IMR-90 (cell line): Measurements from ENCODE around the gene PLA2G4A. TPM values are rescaled to one million over a fixed set of nuclear protein-coding genes. Genes with fewer than 3 reads are reported as not detected.

Experiments
- ATAC-seq: fragments of 200-7000 bp; cut with Tn5 transposase; 2 replicates; pipeline ENCODE4 v1.9.1; 2020; ENCODE audit warnings: low read depth, mild to moderate bottlenecking, moderate library complexity
- BruUV-seq: library from RNA; stranded (reverse); fragments of 400-500 nt; replicated peaks from 2 replicates; lab custom pipeline; 2021; lab: Mats Ljungman, UMichigan
- CTCF ChIA-PET: fragments of 300-600 bp; formaldehyde crosslinking; extraction: SDS; loops from one replicate; lab custom pipeline; 2021; ENCODE audit warnings: antibody characterized with exemption; lab: Yijun Ruan, JAX
- POLR2A ChIA-PET: fragments of 300-600 bp; sonication (Branson Sonifier 250); formaldehyde crosslinking; loops from one replicate; lab custom pipeline; 2022; ENCODE audit warnings: antibody characterized with exemption; ENCODE audit not compliant: unreplicated experiment; lab: Charles Lee
- DNase-seq: peaks from one replicate; pipeline ENCODE4 v3.0.0; 2013
- H2AFZ ChIP-seq: replicated peaks from 2 replicates; pipeline ENCODE3; 2013; ENCODE audit warnings: low read length, mild to moderate bottlenecking; ENCODE audit not compliant: poor library complexity
- H2AK5ac ChIP-seq: 2 replicates; pipeline ENCODE4 v1.6.1; 2013; ENCODE audit warnings: low read depth, low read length, inconsistent platforms
- H2AK9ac ChIP-seq: replicated peaks from 2 replicates; pipeline ENCODE3; 2013; ENCODE audit warnings: mild to moderate bottlenecking, low read depth, low read length, moderate library complexity; ENCODE audit not compliant: poor library complexity
- H2BK120ac ChIP-seq: 2 replicates; pipeline ENCODE4 v1.6.1; 2013; ENCODE audit warnings: low read depth, low read length, inconsistent platforms
- H2BK15ac ChIP-seq: 3 replicates; pipeline ENCODE4 v1.6.1; 2013; ENCODE audit warnings: low read depth, low read length, inconsistent platforms
- H2BK20ac ChIP-seq: 2 replicates; pipeline ENCODE4 v1.6.1; 2013; ENCODE audit warnings: low read depth, mild to moderate bottlenecking, inconsistent platforms, low read length, moderate library complexity
- H2BK5ac ChIP-seq: 2 replicates; pipeline ENCODE4 v1.6.1; 2013; ENCODE audit warnings: mild to moderate bottlenecking, low read depth, low read length, inconsistent platforms; ENCODE audit not compliant: poor library complexity, severe bottlenecking
- H3K14ac ChIP-seq: replicated peaks from 2 replicates; pipeline ENCODE4 v1.6.1; 2013; ENCODE audit warnings: low read depth, low read length, inconsistent platforms
- H3K18ac ChIP-seq: 2 replicates; pipeline ENCODE4 v1.6.1; 2013; ENCODE audit warnings: low read depth, low read length, control low read depth
- H3K23ac ChIP-seq: 2 replicates; pipeline ENCODE4 v1.6.1; 2013; ENCODE audit warnings: low read depth, low read length, inconsistent platforms
- H3K27ac ChIP-seq: 2 replicates; pipeline ENCODE4 v1.5.1; 2013; ENCODE audit warnings: mild to moderate bottlenecking, control low read depth, low read length; ENCODE audit not compliant: insufficient read depth
- H3K27me3 ChIP-seq: 2 replicates; pipeline ENCODE4 v1.6.1; 2013; ENCODE audit warnings: low read length; ENCODE audit not compliant: control insufficient read depth, insufficient read depth
- H3K36me3 ChIP-seq: 2 replicates; pipeline ENCODE4 v1.6.1; 2013; ENCODE audit warnings: low read length, mixed read lengths; ENCODE audit not compliant: control insufficient read depth, insufficient read depth
- H3K4ac ChIP-seq: 2 replicates; pipeline ENCODE4 v1.6.1; 2013; ENCODE audit warnings: low read depth, low read length, inconsistent platforms
- H3K4me1 ChIP-seq: 2 replicates; pipeline ENCODE4 v1.6.1; 2013; ENCODE audit warnings: low read length, mixed read lengths; ENCODE audit not compliant: control insufficient read depth, insufficient read depth
- H3K4me2 ChIP-seq: 2 replicates; pipeline ENCODE4 v1.6.1; 2013; ENCODE audit warnings: low read depth, mild to moderate bottlenecking, control low read depth, low read length, moderate library complexity
- H3K4me3 ChIP-seq: 2 replicates; pipeline ENCODE4 v1.5.1; 2013; ENCODE audit warnings: low read depth, mild to moderate bottlenecking, control low read depth, low read length, moderate library complexity; ENCODE audit not compliant: insufficient read depth
- H3K56ac ChIP-seq: 2 replicates; pipeline ENCODE4 v1.6.1; 2013; ENCODE audit warnings: low read length, inconsistent platforms; ENCODE audit not compliant: insufficient read depth; ENCODE audit errors: extremely low read depth
- H3K79me1 ChIP-seq, 2 experiments: 2 replicates each; pipeline ENCODE4 v1.6.1; 2013; ENCODE audit warnings: low read length in 2 of 2, inconsistent platforms in 1 of 2, low read depth in 1 of 2
- H3K9ac ChIP-seq: 2 replicates; pipeline ENCODE4 v1.6.1; 2013; ENCODE audit warnings: low read depth, low read length, control low read depth
- H3K9me1 ChIP-seq: 2 replicates; pipeline ENCODE4 v1.6.1; 2013; ENCODE audit warnings: low read length, inconsistent platforms; ENCODE audit not compliant: insufficient read depth
- H3K9me3 ChIP-seq: 2 replicates; pipeline ENCODE4 v1.6.1; 2013; ENCODE audit warnings: low read length; ENCODE audit not compliant: control insufficient read depth, insufficient read depth
- H4K20me1 ChIP-seq: 2 replicates; pipeline ENCODE4 v1.6.1; 2013; ENCODE audit warnings: low read length, inconsistent platforms; ENCODE audit not compliant: insufficient read depth
- H4K5ac ChIP-seq: 2 replicates; pipeline ENCODE4 v1.6.1; 2013; ENCODE audit warnings: mild to moderate bottlenecking, low read depth, low read length, control low read depth
- H4K8ac ChIP-seq, 2 experiments: 2 replicates each; pipeline ENCODE4 v1.6.1; 2013; ENCODE audit warnings: low read depth in 2 of 2, low read length in 2 of 2, control low read depth in 1 of 2, inconsistent platforms in 1 of 2
- H4K91ac ChIP-seq: 2 replicates; pipeline ENCODE4 v1.6.1; 2013; ENCODE audit warnings: low read depth, low read length, inconsistent platforms; ENCODE audit not compliant: insufficient read depth
- CHD1 ChIP-seq: IDR thresholded peaks from 2 replicates; pipeline ENCODE4 v1.6.1; 2012; ENCODE audit warnings: low read depth, low read length, improper control_type of control experiment
- RFX5 ChIP-seq: IDR thresholded peaks from 2 replicates; pipeline ENCODE4 v1.8.0; 2012; ENCODE audit warnings: low read depth, mild to moderate bottlenecking, low read length, moderate library complexity
- WGBS, 2 experiments: methylation state at CpG; one replicate each; pipeline versions ENCODE4 v1.1.5 to v1.1.7; 2013; ENCODE audit warnings: missing lambda C conversion rate in 2 of 2; ENCODE audit not compliant: insufficient read length in 1 of 2; ENCODE audit errors: extremely low coverage in 2 of 2; 5-methylcytosine and 5-hydroxymethylcytosine counted together
- dilution Hi-C: fragments of 300-500 bp; cut with HindIII; formaldehyde crosslinking; loops from one replicate; pipeline ENCODE4 v1.14.3; 2018; ENCODE audit warnings: low sequenced_read_pairs; ENCODE audit not compliant: unreplicated experiment
- in situ Hi-C: fragments of 300-500 bp; cut with MboI; formaldehyde crosslinking; loops from 3 replicates; pipeline ENCODE4 v1.14.3; 2019; ENCODE audit warnings: low sequenced_read_pairs, inconsistent platforms, mixed read lengths
- intact Hi-C: fragments of 100-400 bp; cut with micrococcal nuclease; formaldehyde crosslinking; loops from 2 replicates; pipeline ENCODE4 v1.10.0; 2022
- polyA plus RNA-seq, 3 experiments: library from polyadenylated mRNA; depleted of rRNA; stranded (reverse); fragments of >200 nt; gene quantifications; 2 replicates each; pipeline ENCODE4 v1.2.3, GENCODE V29; 2012; ENCODE audit warnings: low replicate concordance in 1 of 3
- total RNA-seq: library from RNA; depleted of rRNA; stranded (reverse); fragments of >200 nt; gene quantifications from 2 replicates; pipeline ENCODE4 v1.2.3, GENCODE V29; 2012

Gene PLA2G4A
- total and polyA plus RNA-seq, 2 of the 4 experiments (the other 2 are of a cell fraction) = 1.6 to 3.8 TPM

- Histone ChIP-seq H3K4me3 (no peak overlapping the region), H3K4me2 (no peak overlapping the region), H3K4ac (no peak overlapping the region), H2BK5ac (no peak overlapping the region), H4K91ac (no peak overlapping the region), H2BK20ac (no peak overlapping the region), H3K18ac (no peak overlapping the region), H3K27ac (no peak overlapping the region), H3K4me1 (no peaks in the 10 kb centered on the region; the same call in 1 of the 2 replicates), H3K36me3 (no peaks in the 10 kb centered on the region), H3K56ac (no peak overlapping the region), H3K23ac (no peak overlapping the region), H3K9me1 (no peaks in the 10 kb centered on the region), H4K20me1 (no peaks in the 10 kb centered on the region), H2BK15ac (no peak overlapping the region), H3K9me3 (no peaks in the 10 kb centered on the region), H2BK120ac (no peak overlapping the region), H4K5ac (no peak overlapping the region), H2AK5ac (no peak overlapping the region), H4K8ac (no peak overlapping the region), H3K79me1 (no peaks in the 10 kb centered on the region), H3K14ac (no peak overlapping the region), H2AK9ac (no peak overlapping the region), H3K27me3 (no peaks in the 10 kb centered on the region), H3K9ac (no peak overlapping the region), H2AFZ (no peak overlapping the region)
- dilution Hi-C loops = no loop called here
- TF ChIP-seq CHD1 (no peak), RFX5 (no peak)
- DNase-seq (no peak), ATAC-seq (no peak)
- 50% methylated on average over 2 of the region's 3 CpGs; no CpG with 5 or more reads in 1 of the 2 experiments for WGBS, 2 experiments
- intact Hi-C loops = no loop called here
- ChIA-PET POLR2A (no interaction called here), CTCF (interaction anchor here (0.6 kb wide), 1 partner anchor 84 kb away, joined by 3 read pairs; no protein-coding TSS in a partner anchor)
- no TSS peak for BruUV-seq
- in situ Hi-C loops = no loop called here
Observed at GRCh38 chr1:186899577-186899976, 70.8 kb downstream of the PLA2G4A start.
